Liver (tissue), 9 donors: ENCODE results near the gene NRROS. TPM values are rescaled to one million over a fixed set of nuclear protein-coding genes. Genes with fewer than 3 reads are reported as not detected.

ENCODE experiments used
- DNase-seq: peaks from one replicate; pipeline ENCODE4 v3.0.0-alpha.2; 2017; ENCODE audit warnings: low spot score
- H3K27ac ChIP-seq, 2 donors: one replicate each; pipeline ENCODE4 v1.7.0; 2013; ENCODE audit warnings: inconsistent platforms in 2 of 2, low read length in 2 of 2, control low read depth in 1 of 2, low read depth in 1 of 2, mild to moderate bottlenecking in 1 of 2
- H3K27me3 ChIP-seq, 4 donors: one replicate each; pipeline versions ENCODE4 v1.6.1 to v1.7.0; 2013; ENCODE audit warnings: low read length in 3 of 4, inconsistent platforms in 1 of 4, mild to moderate bottlenecking in 1 of 4, moderate library complexity in 1 of 4; ENCODE audit not compliant: control insufficient read depth in 4 of 4, insufficient read depth in 4 of 4
- H3K36me3 ChIP-seq, 4 donors: one replicate each; pipeline versions ENCODE4 v1.6.1 to v1.7.0; 2013; ENCODE audit warnings: low read length in 3 of 4, mild to moderate bottlenecking in 3 of 4, low read depth in 1 of 4, moderate library complexity in 1 of 4; ENCODE audit not compliant: control insufficient read depth in 4 of 4, insufficient read depth in 3 of 4
- H3K4me1 ChIP-seq, 4 donors: one replicate each; pipeline versions ENCODE4 v1.6.1 to v1.7.0; 2013; ENCODE audit warnings: low read length in 3 of 4, mild to moderate bottlenecking in 3 of 4, moderate library complexity in 1 of 4; ENCODE audit not compliant: control insufficient read depth in 4 of 4, insufficient read depth in 4 of 4
- H3K4me3 ChIP-seq, 3 donors: one replicate each; pipeline versions ENCODE4 v1.6.1 to v1.7.0; 2013; ENCODE audit warnings: low read length in 3 of 3, control low read depth in 1 of 3, low read depth in 1 of 3, mild to moderate bottlenecking in 1 of 3
- H3K9ac ChIP-seq, 2 donors: one replicate each; pipeline ENCODE4 v1.7.0; 2013; ENCODE audit warnings: low read length in 2 of 2, mild to moderate bottlenecking in 2 of 2, moderate library complexity in 2 of 2, control low read depth in 1 of 2, low read depth in 1 of 2
- H3K9me3 ChIP-seq, 4 donors: one replicate each; pipeline versions ENCODE4 v1.6.1 to v1.7.0; 2013; ENCODE audit warnings: low read length in 3 of 4; ENCODE audit not compliant: control insufficient read depth in 4 of 4
- EGR1 ChIP-seq, 2 donors: IDR thresholded peaks; 2 replicates each; pipeline ENCODE4 v1.6.1; 2016 to 2018; ENCODE audit warnings: antibody characterized with exemption in 2 of 2, low read depth in 2 of 2
- FOXA1 ChIP-seq: IDR thresholded peaks from 2 replicates; pipeline ENCODE4 v1.6.1; 2016; ENCODE audit warnings: antibody characterized with exemption
- FOXA2 ChIP-seq: IDR thresholded peaks from 2 replicates; pipeline ENCODE4 v1.6.1; 2016; ENCODE audit warnings: antibody characterized with exemption
- HNF4A ChIP-seq, 2 donors: conservative IDR thresholded peaks; 2 replicates each; pipeline ENCODE4 v1.6.1; 2016; ENCODE audit warnings: antibody characterized with exemption in 2 of 2, mild to moderate bottlenecking in 2 of 2
- HNF4G ChIP-seq: IDR thresholded peaks from 2 replicates; pipeline ENCODE4 v1.6.1; 2016; ENCODE audit warnings: antibody characterized with exemption
- JUND ChIP-seq, 2 donors: IDR thresholded peaks; 2 replicates each; pipeline ENCODE4 v1.6.1; 2016; ENCODE audit warnings: antibody characterized with exemption in 2 of 2
- NR2F2 ChIP-seq: IDR thresholded peaks from 2 replicates; pipeline ENCODE4 v1.6.1; 2016; ENCODE audit warnings: antibody characterized with exemption
- RAD21 ChIP-seq, 2 donors: IDR thresholded peaks; 2 replicates each; pipeline ENCODE4 v1.6.1; 2016; ENCODE audit warnings: antibody characterized with exemption in 2 of 2, mild to moderate bottlenecking in 2 of 2
- RXRA ChIP-seq, 2 donors: IDR thresholded peaks; 2 replicates each; pipeline ENCODE4 v1.6.1; 2017 to 2018; ENCODE audit warnings: antibody characterized with exemption in 2 of 2, mild to moderate bottlenecking in 1 of 2
- YY1 ChIP-seq: IDR thresholded peaks from 2 replicates; pipeline ENCODE4 v1.6.1; 2016; ENCODE audit warnings: antibody characterized with exemption, mild to moderate bottlenecking
- WGBS: extraction: QIAGEN DNeasy Blood & Tissue Kit; methylation state at CpG from one replicate; pipeline ENCODE4 v1.1.7; 2013; 5-methylcytosine and 5-hydroxymethylcytosine counted together
- polyA plus RNA-seq, 2 donors: library from polyadenylated mRNA; stranded (reverse) in 1 of 2; unstranded in 1 of 2; fragments of 200-250 nt in 1 of 2; fragments of >200 nt in 1 of 2; fragmentation: Nextera tagmentation in 1 of 2; extraction: Ambion mirVana in 1 of 2; gene quantifications; one replicate each; pipeline versions ENCODE4 v1.2.1 to v1.2.3, GENCODE V29; 2013 to 2015
- total RNA-seq, 2 donors: library from RNA; depleted of rRNA; stranded (reverse); fragments of >200 nt; gene quantifications; one replicate each; pipeline ENCODE4 v1.2.3, GENCODE V29; 2014
- TF ChIP-seq, protein P1 (sequence below): IDR thresholded peaks from 2 replicates; pipeline ENCODE4 v1.6.1; 2016; ENCODE audit warnings: antibody characterized with exemption
- TF ChIP-seq, protein P2 (sequence below): IDR thresholded peaks from 2 replicates; pipeline ENCODE4 v1.6.1; 2016; ENCODE audit warnings: antibody characterized with exemption, mild to moderate bottlenecking
- TF ChIP-seq, protein P3 (sequence below): IDR thresholded peaks from 2 replicates; pipeline ENCODE4 v1.6.1; 2016; ENCODE audit warnings: antibody characterized with exemption
- TF ChIP-seq, protein P4 (sequence below): IDR thresholded peaks from 2 replicates; pipeline ENCODE4 v1.6.1; 2016; ENCODE audit warnings: antibody characterized with exemption
- donor health status: healthy.
- donor health status: healthy.
- donor health status: healthy.
- donor health status: healthy.
- donor health status: healthy.

Gene NRROS
- total and polyA plus RNA-seq, 4 donors, result 0.82 to 9.2 (median 3.0) TPM

DNA sequence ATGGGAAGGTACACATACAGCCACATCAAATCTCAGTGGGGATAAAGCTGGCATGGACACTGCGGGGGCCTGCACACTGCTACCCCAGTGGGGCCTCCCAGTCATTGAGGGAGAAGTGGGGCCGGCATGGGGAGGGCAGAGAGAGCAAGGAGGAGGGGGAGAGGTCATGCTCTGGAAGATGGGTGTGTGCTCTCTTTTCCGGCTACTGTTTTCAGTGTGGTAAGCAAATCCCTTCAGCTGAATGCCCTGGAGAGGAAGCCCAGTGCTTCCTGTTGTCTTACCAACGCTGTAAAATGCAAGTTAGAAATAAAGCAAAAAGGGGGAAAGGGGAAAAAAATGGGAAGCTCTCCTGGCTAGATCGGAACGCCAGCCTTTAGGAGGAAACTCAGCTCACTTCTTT, 30.8 kb downstream of the NRROS start:
- no peaks in the 10 kb centered on the region for H3K9me3 ChIP-seq
- no peak for DNase-seq
- no peaks in the 10 kb centered on the region for H3K27me3 ChIP-seq
- no peaks in the 10 kb centered on the region for H3K4me1 ChIP-seq
- no peaks in the 10 kb centered on the region for H3K36me3 ChIP-seq
- no peak overlapping the region for H3K4me3 ChIP-seq
- no peak overlapping the region for H3K27ac ChIP-seq
- WGBS, result 33% methylated on average over 6 of the region's 6 CpGs
- no peak overlapping the region for H3K9ac ChIP-seq
- TF ChIP-seq FOXA1 (no peak), JUND (IDR thresholded peaks at IDR 0.05) (no peak), YY1 (no peak), NR2F2 (peak; percentile 38)
- TF ChIP-seq, protein P1, sequence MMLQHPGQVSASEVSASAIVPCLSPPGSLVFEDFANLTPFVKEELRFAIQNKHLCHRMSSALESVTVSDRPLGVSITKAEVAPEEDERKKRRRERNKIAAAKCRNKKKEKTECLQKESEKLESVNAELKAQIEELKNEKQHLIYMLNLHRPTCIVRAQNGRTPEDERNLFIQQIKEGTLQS, result no peak
- TF ChIP-seq, protein P2, sequence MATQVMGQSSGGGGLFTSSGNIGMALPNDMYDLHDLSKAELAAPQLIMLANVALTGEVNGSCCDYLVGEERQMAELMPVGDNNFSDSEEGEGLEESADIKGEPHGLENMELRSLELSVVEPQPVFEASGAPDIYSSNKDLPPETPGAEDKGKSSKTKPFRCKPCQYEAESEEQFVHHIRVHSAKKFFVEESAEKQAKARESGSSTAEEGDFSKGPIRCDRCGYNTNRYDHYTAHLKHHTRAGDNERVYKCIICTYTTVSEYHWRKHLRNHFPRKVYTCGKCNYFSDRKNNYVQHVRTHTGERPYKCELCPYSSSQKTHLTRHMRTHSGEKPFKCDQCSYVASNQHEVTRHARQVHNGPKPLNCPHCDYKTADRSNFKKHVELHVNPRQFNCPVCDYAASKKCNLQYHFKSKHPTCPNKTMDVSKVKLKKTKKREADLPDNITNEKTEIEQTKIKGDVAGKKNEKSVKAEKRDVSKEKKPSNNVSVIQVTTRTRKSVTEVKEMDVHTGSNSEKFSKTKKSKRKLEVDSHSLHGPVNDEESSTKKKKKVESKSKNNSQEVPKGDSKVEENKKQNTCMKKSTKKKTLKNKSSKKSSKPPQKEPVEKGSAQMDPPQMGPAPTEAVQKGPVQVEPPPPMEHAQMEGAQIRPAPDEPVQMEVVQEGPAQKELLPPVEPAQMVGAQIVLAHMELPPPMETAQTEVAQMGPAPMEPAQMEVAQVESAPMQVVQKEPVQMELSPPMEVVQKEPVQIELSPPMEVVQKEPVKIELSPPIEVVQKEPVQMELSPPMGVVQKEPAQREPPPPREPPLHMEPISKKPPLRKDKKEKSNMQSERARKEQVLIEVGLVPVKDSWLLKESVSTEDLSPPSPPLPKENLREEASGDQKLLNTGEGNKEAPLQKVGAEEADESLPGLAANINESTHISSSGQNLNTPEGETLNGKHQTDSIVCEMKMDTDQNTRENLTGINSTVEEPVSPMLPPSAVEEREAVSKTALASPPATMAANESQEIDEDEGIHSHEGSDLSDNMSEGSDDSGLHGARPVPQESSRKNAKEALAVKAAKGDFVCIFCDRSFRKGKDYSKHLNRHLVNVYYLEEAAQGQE, result no peak
- TF ChIP-seq, protein P3, sequence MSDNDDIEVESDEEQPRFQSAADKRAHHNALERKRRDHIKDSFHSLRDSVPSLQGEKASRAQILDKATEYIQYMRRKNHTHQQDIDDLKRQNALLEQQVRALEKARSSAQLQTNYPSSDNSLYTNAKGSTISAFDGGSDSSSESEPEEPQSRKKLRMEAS, result no peak

DNA sequence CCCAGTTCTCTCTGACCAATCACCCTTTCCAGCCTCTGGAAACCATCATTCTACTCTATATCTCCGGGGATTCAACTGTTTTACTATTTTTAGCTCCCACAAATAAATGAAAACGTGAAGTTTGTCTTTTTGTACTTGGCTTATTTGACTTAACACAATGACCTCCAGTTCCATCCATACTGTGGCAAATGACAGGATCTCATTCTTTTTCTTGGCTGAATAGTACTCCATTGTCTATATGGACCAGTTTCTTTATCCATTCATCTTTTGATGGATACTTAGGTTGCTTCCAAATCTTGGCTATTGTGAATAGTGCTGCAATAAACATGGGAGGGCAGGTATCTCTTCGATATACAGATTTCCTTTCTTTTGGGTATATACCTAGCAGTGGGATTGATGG, 34.1 kb downstream of the NRROS start:
- no peak for DNase-seq
- Histone ChIP-seq H3K9ac (no peak overlapping the region), H3K27ac (no peak overlapping the region), H3K9me3 (no peaks in the 10 kb centered on the region), H3K4me1 (no peaks in the 10 kb centered on the region), H3K4me3 (no peak overlapping the region), H3K36me3 (no peaks in the 10 kb centered on the region), H3K27me3 (peaks cover 0 to 4% (median 0%) of the 10 kb centered on the region in 4 donors)
- 74% methylated on average over 3 of the region's 3 CpGs for WGBS
- TF ChIP-seq, protein P3, result no peak
- TF ChIP-seq, protein P4, sequence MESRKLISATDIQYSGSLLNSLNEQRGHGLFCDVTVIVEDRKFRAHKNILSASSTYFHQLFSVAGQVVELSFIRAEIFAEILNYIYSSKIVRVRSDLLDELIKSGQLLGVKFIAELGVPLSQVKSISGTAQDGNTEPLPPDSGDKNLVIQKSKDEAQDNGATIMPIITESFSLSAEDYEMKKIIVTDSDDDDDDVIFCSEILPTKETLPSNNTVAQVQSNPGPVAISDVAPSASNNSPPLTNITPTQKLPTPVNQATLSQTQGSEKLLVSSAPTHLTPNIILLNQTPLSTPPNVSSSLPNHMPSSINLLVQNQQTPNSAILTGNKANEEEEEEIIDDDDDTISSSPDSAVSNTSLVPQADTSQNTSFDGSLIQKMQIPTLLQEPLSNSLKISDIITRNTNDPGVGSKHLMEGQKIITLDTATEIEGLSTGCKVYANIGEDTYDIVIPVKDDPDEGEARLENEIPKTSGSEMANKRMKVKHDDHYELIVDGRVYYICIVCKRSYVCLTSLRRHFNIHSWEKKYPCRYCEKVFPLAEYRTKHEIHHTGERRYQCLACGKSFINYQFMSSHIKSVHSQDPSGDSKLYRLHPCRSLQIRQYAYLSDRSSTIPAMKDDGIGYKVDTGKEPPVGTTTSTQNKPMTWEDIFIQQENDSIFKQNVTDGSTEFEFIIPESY, result no peak
- TF ChIP-seq HNF4G (no peak), HNF4A (conservative IDR thresholded peaks at IDR 0.05) (no peak), YY1 (no peak), EGR1 (IDR thresholded peaks at IDR 0.05; ENCODE audit: low read depth in 2 of 2) (no peak)

DNA sequence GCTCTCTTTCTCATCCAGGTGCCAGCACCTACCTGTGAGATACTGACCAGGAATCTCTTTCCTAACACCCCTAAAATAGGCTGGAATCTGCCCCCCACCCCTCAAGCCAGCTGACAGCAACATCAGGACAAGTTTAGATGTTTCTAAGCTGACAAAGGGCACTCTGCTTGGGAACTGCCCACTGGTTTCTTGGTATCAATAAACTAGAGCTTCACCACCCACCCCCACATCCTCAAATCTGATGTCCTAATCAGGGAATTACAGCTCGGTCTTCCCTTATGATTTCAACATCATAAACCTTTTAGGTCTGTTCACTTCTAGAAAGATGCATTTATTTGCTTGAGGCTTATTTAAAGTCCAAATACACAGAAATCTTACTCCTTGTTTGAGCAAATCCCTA, 37.9 kb downstream of the NRROS start:
- no peak overlapping the region for H3K27ac ChIP-seq
- peaks cover 0 to 4% (median 0%) of the 10 kb centered on the region in 4 donors for H3K27me3 ChIP-seq
- no peaks in the 10 kb centered on the region for H3K36me3 ChIP-seq
- H3K9ac ChIP-seq, result no peak overlapping the region
- no peak for DNase-seq
- H3K4me3 ChIP-seq, result no peak overlapping the region
- TF ChIP-seq RAD21 (IDR thresholded peaks at IDR 0.05) (no peak), FOXA2 (no peak), RXRA (IDR thresholded peaks at IDR 0.05) (no peak)
- H3K4me1 ChIP-seq, result no peaks in the 10 kb centered on the region
- H3K9me3 ChIP-seq, result no peaks in the 10 kb centered on the region
- WGBS, result 30% methylated on average over 1 of the region's 1 CpG
